ENCODE measurements around the gene AMDHD2.
"Not testable (repeated sequence)": the region's sequence is repeated elsewhere in the genome, so short reads cannot be mapped to it uniquely, and the experiment has no call there.

Gene AMDHD2

GRCh38 chr16:2580818-2581217 is 60.6 kb downstream of the AMDHD2 start:
- DNase-seq (ENCODE audit: low read depth); H3K4me3 ChIP-seq (ENCODE audit: low read depth, low read length): not testable (repeated sequence)

Data from GM12865 (cell line).